GM23338 (cell line): ENCODE results near the gene NDUFA6. TPM values are rescaled to one million over a fixed set of nuclear protein-coding genes. Genes with fewer than 3 reads are reported as not detected.

Experiments used
- ATAC-seq: fragments of 200-7000 bp; cut with Tn5 transposase; 3 replicates; pipeline ENCODE4 v1.9.1; 2020
- DNase-seq: peaks from one replicate; pipeline ENCODE4 v3.0.0-alpha.2; 2015; ENCODE audit warnings: low spot score
- H2AFZ ChIP-seq: fragments of 200-600 bp; sonication (generic); 2 replicates; pipeline ENCODE4 v1.8.0; 2016; ENCODE audit warnings: antibody characterized with exemption, mild to moderate bottlenecking, moderate library complexity
- H3F3A ChIP-seq: fragments of 200-600 bp; sonication (generic); replicated peaks from 2 replicates; pipeline ENCODE4 v1.8.0; 2017; ENCODE audit warnings: antibody characterized with exemption, mixed run types, low read depth
- H3K27ac ChIP-seq: fragments of 200-600 bp; sonication (generic); 2 replicates; pipeline ENCODE4 v1.6.1; 2016; ENCODE audit warnings: low read depth
- H3K27me3 ChIP-seq: fragments of 200-600 bp; sonication (generic); 2 replicates; pipeline ENCODE4 v1.8.0; 2016; ENCODE audit warnings: mild to moderate bottlenecking, mixed run types, moderate library complexity; ENCODE audit not compliant: insufficient read depth
- H3K36me3 ChIP-seq: fragments of 200-600 bp; sonication (generic); 2 replicates; pipeline ENCODE4 v1.8.0; 2016; ENCODE audit warnings: mild to moderate bottlenecking; ENCODE audit not compliant: insufficient read depth
- H3K4me1 ChIP-seq: fragments of 200-600 bp; sonication (generic); 2 replicates; pipeline ENCODE4 v1.8.0; 2016; ENCODE audit warnings: mild to moderate bottlenecking, moderate library complexity; ENCODE audit not compliant: insufficient read depth
- H3K4me2 ChIP-seq: fragments of 200-600 bp; sonication (generic); 2 replicates; pipeline ENCODE4 v1.7.1; 2017; ENCODE audit warnings: mixed run types
- H3K4me3 ChIP-seq: fragments of 200-600 bp; sonication (generic); 2 replicates; pipeline ENCODE4 v1.6.1; 2016; ENCODE audit warnings: mixed run types
- H3K79me2 ChIP-seq: fragments of 200-600 bp; sonication (generic); replicated peaks from 2 replicates; pipeline ENCODE4 v1.8.0; 2017; ENCODE audit warnings: mild to moderate bottlenecking; ENCODE audit not compliant: insufficient read depth
- H3K9me2 ChIP-seq: fragments of 200-600 bp; sonication (generic); 2 replicates; pipeline ENCODE4 v1.8.0; 2017; ENCODE audit not compliant: insufficient read depth
- H4K20me1 ChIP-seq: fragments of 200-600 bp; sonication (generic); replicated peaks from 2 replicates; pipeline ENCODE4 v1.8.0; 2017; ENCODE audit warnings: mild to moderate bottlenecking; ENCODE audit not compliant: insufficient read depth
- H3K27ac Mint-ChIP-seq: 2 replicates; pipeline ENCODE4 v1.8.0; 2020; ENCODE audit warnings: inconsistent platforms, mild to moderate bottlenecking, moderate library complexity, mixed read lengths
- H3K27me3 Mint-ChIP-seq: 3 replicates; pipeline ENCODE4 v1.8.0; 2022; ENCODE audit warnings: low read depth, mild to moderate bottlenecking, moderate library complexity, mixed read lengths, inconsistent platforms; ENCODE audit not compliant: insufficient read depth, poor library complexity
- H3K36me3 Mint-ChIP-seq: 3 replicates; pipeline ENCODE4 v1.8.0; 2021; ENCODE audit warnings: low read depth, mild to moderate bottlenecking, inconsistent platforms, moderate library complexity, mixed read lengths
- H3K4me1 Mint-ChIP-seq: 3 replicates; pipeline ENCODE4 v1.8.0; 2020; ENCODE audit warnings: mild to moderate bottlenecking, inconsistent platforms, mixed read lengths
- H3K4me3 Mint-ChIP-seq: 3 replicates; pipeline ENCODE4 v1.8.0; 2021; ENCODE audit warnings: moderate library complexity, mild to moderate bottlenecking, inconsistent platforms, mixed read lengths
- H3K9me3 Mint-ChIP-seq: 3 replicates; pipeline ENCODE4 v1.8.0; 2020; ENCODE audit warnings: moderate library complexity, mild to moderate bottlenecking, inconsistent platforms, mixed read lengths
- CREB1 ChIP-seq: fragments of 250-450 bp; sonication (Bioruptor Pico); IDR thresholded peaks from 2 replicates; pipeline ENCODE4 v1.5.0; 2020; ENCODE audit warnings: low read depth, mild to moderate bottlenecking, moderate library complexity
- EZH2 ChIP-seq: fragments of 200-600 bp; sonication (generic); IDR thresholded peaks from one replicate; pipeline ENCODE4 v1.8.0; 2017; ENCODE audit warnings: antibody characterized with exemption, mild to moderate bottlenecking, low read depth; ENCODE audit not compliant: unreplicated experiment
- EZH2phosphoT487 ChIP-seq: fragments of 200-600 bp; sonication (generic); IDR thresholded peaks from one replicate; pipeline ENCODE4 v1.8.1; 2018; ENCODE audit warnings: antibody characterized with exemption; ENCODE audit not compliant: unreplicated experiment
- JUNB ChIP-seq: IDR thresholded peaks from one replicate; pipeline ENCODE4 v1.6.1; 2016; ENCODE audit warnings: antibody characterized with exemption; ENCODE audit not compliant: unreplicated experiment
- NANOG ChIP-seq: IDR thresholded peaks from 2 replicates; pipeline ENCODE4 v1.6.1; 2016; ENCODE audit warnings: antibody characterized with exemption, borderline replicate concordance
- POLR2AphosphoS5 ChIP-seq: IDR thresholded peaks from 2 replicates; pipeline ENCODE4 v1.6.1; 2016; ENCODE audit warnings: antibody characterized with exemption, low read depth
- STAT1 ChIP-seq: IDR thresholded peaks from one replicate; pipeline ENCODE4 v1.6.1; 2016; ENCODE audit warnings: antibody characterized with exemption; ENCODE audit not compliant: unreplicated experiment
- ZNF114 ChIP-seq: fragments of 250-450 bp; sonication (Bioruptor Pico); IDR thresholded peaks from 2 replicates; pipeline ENCODE4 v1.5.0; 2020; ENCODE audit warnings: mild to moderate bottlenecking, moderate library complexity
- ZNF331 ChIP-seq: fragments of 250-450 bp; sonication (Bioruptor Pico); IDR thresholded peaks from 2 replicates; pipeline ENCODE4 v1.5.0; 2020; ENCODE audit warnings: low read depth, mild to moderate bottlenecking, moderate library complexity
- polyA plus RNA-seq: library from polyadenylated mRNA; unstranded; fragments of >200 nt; fragmentation: Nextera tagmentation; extraction: Ambion mirVana; gene quantifications from 2 replicates; pipeline ENCODE4 v1.2.1, GENCODE V29; 2016
- total RNA-seq: library from RNA; depleted of rRNA; stranded (reverse); fragments of >200 nt; shearing (Covaris generic); gene quantifications from 2 replicates; pipeline ENCODE4 v1.2.3, GENCODE V29; 2014
- TF ChIP-seq, protein P1 (sequence below), 2 experiments: fragments of 200-600 bp in 1 of 2; sonication (generic) in 1 of 2; conservative IDR thresholded peaks; 2 replicates each; pipeline versions ENCODE4 v1.5.1 to v1.6.1; 2016 to 2017; ENCODE audit warnings: antibody characterized with exemption in 2 of 2, low read depth in 2 of 2, mild to moderate bottlenecking in 2 of 2, moderate library complexity in 1 of 2
- TF ChIP-seq, protein P2 (sequence below): IDR thresholded peaks from one replicate; pipeline ENCODE4 v1.6.1; 2018; ENCODE audit warnings: antibody characterized with exemption; ENCODE audit not compliant: unreplicated experiment
- TF ChIP-seq, protein P3 (sequence below): IDR thresholded peaks from 2 replicates; pipeline ENCODE4 v1.6.1; 2016; ENCODE audit warnings: antibody characterized with exemption
- TF ChIP-seq, protein P4 (sequence below): fragments of 250-450 bp; sonication (Bioruptor Pico); IDR thresholded peaks from 2 replicates; pipeline ENCODE4 v1.5.0; 2020; ENCODE audit warnings: mild to moderate bottlenecking, moderate library complexity

Gene NDUFA6
- total and polyA plus RNA-seq, 2 experiments from 2014 or later: 69.8 to 433 TPM

DNA sequence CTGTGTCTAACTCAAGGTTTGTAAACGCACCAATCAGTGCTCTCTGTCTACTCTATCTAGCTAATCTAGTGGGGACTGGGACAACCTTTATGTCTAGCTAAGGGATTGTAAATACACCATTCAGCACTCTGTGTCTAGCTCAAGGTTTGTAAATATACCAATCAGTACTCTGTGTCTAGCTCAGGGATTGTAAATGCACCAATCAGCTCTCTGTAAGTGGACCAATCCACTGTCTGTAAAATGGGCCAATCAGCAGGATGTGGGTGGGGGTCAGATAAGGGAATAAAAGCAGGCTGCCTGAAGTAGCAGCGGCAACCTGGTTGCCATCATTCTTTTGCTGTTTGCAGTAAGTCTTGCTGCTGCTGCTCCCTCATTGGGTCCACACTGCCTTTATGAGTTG is 48.4 kb upstream of the NDUFA6 start:
- Histone ChIP-seq H4K20me1 (no peaks in the 10 kb centered on the region), H3K9me2 (no peaks in the 10 kb centered on the region), H3K36me3 (no peaks in the 10 kb centered on the region), H3K79me2 (no peaks in the 10 kb centered on the region), H3K4me2 (no peak overlapping the region), H3F3A (no peaks in the 10 kb centered on the region), H2AFZ (no peak overlapping the region), H3K4me1 (no peaks in the 10 kb centered on the region), H3K27ac (no peak overlapping the region), H3K27me3 (no peaks in the 10 kb centered on the region), H3K4me3 (no peak overlapping the region)
- peaks cover 17% of the 10 kb centered on the region for H3K36me3 Mint-ChIP-seq
- ATAC-seq (no peak), DNase-seq (no peak)
- peaks cover 8% of the 10 kb centered on the region for H3K27me3 Mint-ChIP-seq
- no peak overlapping the region for H3K27ac Mint-ChIP-seq
- TF ChIP-seq CREB1 (no peak), NANOG (no peak), JUNB (no peak), ZNF331 (no peak), STAT1 (no peak), POLR2AphosphoS5 (no peak), ZNF114 (no peak), EZH2 (no peak), EZH2phosphoT487 (no peak)
- TF ChIP-seq, protein P1, sequence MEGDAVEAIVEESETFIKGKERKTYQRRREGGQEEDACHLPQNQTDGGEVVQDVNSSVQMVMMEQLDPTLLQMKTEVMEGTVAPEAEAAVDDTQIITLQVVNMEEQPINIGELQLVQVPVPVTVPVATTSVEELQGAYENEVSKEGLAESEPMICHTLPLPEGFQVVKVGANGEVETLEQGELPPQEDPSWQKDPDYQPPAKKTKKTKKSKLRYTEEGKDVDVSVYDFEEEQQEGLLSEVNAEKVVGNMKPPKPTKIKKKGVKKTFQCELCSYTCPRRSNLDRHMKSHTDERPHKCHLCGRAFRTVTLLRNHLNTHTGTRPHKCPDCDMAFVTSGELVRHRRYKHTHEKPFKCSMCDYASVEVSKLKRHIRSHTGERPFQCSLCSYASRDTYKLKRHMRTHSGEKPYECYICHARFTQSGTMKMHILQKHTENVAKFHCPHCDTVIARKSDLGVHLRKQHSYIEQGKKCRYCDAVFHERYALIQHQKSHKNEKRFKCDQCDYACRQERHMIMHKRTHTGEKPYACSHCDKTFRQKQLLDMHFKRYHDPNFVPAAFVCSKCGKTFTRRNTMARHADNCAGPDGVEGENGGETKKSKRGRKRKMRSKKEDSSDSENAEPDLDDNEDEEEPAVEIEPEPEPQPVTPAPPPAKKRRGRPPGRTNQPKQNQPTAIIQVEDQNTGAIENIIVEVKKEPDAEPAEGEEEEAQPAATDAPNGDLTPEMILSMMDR (conservative IDR thresholded peaks at IDR 0.05; ENCODE audit: low read depth in 2 of 2): no peak
- TF ChIP-seq, protein P2, sequence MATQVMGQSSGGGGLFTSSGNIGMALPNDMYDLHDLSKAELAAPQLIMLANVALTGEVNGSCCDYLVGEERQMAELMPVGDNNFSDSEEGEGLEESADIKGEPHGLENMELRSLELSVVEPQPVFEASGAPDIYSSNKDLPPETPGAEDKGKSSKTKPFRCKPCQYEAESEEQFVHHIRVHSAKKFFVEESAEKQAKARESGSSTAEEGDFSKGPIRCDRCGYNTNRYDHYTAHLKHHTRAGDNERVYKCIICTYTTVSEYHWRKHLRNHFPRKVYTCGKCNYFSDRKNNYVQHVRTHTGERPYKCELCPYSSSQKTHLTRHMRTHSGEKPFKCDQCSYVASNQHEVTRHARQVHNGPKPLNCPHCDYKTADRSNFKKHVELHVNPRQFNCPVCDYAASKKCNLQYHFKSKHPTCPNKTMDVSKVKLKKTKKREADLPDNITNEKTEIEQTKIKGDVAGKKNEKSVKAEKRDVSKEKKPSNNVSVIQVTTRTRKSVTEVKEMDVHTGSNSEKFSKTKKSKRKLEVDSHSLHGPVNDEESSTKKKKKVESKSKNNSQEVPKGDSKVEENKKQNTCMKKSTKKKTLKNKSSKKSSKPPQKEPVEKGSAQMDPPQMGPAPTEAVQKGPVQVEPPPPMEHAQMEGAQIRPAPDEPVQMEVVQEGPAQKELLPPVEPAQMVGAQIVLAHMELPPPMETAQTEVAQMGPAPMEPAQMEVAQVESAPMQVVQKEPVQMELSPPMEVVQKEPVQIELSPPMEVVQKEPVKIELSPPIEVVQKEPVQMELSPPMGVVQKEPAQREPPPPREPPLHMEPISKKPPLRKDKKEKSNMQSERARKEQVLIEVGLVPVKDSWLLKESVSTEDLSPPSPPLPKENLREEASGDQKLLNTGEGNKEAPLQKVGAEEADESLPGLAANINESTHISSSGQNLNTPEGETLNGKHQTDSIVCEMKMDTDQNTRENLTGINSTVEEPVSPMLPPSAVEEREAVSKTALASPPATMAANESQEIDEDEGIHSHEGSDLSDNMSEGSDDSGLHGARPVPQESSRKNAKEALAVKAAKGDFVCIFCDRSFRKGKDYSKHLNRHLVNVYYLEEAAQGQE: no peak
- TF ChIP-seq, protein P3, sequence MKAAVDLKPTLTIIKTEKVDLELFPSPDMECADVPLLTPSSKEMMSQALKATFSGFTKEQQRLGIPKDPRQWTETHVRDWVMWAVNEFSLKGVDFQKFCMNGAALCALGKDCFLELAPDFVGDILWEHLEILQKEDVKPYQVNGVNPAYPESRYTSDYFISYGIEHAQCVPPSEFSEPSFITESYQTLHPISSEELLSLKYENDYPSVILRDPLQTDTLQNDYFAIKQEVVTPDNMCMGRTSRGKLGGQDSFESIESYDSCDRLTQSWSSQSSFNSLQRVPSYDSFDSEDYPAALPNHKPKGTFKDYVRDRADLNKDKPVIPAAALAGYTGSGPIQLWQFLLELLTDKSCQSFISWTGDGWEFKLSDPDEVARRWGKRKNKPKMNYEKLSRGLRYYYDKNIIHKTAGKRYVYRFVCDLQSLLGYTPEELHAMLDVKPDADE: no peak
- TF ChIP-seq, protein P4, sequence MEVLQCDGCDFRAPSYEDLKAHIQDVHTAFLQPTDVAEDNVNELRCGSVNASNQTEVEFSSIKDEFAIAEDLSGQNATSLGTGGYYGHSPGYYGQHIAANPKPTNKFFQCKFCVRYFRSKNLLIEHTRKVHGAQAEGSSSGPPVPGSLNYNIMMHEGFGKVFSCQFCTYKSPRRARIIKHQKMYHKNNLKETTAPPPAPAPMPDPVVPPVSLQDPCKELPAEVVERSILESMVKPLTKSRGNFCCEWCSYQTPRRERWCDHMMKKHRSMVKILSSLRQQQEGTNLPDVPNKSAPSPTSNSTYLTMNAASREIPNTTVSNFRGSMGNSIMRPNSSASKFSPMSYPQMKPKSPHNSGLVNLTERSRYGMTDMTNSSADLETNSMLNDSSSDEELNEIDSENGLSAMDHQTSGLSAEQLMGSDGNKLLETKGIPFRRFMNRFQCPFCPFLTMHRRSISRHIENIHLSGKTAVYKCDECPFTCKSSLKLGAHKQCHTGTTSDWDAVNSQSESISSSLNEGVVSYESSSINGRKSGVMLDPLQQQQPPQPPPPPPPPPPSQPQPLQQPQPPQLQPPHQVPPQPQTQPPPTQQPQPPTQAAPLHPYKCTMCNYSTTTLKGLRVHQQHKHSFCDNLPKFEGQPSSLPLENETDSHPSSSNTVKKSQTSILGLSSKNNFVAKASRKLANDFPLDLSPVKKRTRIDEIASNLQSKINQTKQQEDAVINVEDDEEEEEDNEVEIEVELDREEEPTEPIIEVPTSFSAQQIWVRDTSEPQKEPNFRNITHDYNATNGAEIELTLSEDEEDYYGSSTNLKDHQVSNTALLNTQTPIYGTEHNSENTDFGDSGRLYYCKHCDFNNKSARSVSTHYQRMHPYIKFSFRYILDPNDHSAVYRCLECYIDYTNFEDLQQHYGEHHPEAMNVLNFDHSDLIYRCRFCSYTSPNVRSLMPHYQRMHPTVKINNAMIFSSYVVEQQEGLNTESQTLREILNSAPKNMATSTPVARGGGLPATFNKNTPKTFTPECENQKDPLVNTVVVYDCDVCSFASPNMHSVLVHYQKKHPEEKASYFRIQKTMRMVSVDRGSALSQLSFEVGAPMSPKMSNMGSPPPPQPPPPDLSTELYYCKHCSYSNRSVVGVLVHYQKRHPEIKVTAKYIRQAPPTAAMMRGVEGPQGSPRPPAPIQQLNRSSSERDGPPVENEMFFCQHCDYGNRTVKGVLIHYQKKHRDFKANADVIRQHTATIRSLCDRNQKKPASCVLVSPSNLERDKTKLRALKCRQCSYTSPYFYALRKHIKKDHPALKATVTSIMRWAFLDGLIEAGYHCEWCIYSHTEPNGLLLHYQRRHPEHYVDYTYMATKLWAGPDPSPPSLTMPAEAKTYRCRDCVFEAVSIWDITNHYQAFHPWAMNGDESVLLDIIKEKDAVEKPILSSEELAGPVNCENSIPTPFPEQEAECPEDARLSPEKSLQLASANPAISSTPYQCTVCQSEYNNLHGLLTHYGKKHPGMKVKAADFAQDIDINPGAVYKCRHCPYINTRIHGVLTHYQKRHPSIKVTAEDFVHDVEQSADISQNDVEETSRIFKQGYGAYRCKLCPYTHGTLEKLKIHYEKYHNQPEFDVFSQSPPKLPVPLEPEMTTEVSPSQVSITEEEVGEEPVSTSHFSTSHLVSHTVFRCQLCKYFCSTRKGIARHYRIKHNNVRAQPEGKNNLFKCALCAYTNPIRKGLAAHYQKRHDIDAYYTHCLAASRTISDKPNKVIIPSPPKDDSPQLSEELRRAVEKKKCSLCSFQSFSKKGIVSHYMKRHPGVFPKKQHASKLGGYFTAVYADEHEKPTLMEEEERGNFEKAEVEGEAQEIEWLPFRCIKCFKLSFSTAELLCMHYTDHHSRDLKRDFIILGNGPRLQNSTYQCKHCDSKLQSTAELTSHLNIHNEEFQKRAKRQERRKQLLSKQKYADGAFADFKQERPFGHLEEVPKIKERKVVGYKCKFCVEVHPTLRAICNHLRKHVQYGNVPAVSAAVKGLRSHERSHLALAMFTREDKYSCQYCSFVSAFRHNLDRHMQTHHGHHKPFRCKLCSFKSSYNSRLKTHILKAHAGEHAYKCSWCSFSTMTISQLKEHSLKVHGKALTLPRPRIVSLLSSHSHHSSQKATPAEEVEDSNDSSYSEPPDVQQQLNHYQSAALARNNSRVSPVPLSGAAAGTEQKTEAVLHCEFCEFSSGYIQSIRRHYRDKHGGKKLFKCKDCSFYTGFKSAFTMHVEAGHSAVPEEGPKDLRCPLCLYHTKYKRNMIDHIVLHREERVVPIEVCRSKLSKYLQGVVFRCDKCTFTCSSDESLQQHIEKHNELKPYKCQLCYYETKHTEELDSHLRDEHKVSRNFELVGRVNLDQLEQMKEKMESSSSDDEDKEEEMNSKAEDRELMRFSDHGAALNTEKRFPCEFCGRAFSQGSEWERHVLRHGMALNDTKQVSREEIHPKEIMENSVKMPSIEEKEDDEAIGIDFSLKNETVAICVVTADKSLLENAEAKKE (CRISPR knock-in tag): no peak
- no peak overlapping the region for H3K4me3 Mint-ChIP-seq
- H3K4me1 Mint-ChIP-seq: no peaks in the 10 kb centered on the region
- H3K9me3 Mint-ChIP-seq: no peaks in the 10 kb centered on the region
